HG03457 (cell line): ENCODE data around the gene SMAD7.
"Not testable (repeated sequence)": the region's sequence is repeated elsewhere in the genome, so short reads cannot be mapped to it uniquely, and the experiment has no call there.

ENCODE experiments used
- ATAC-seq: cut with Tn5 transposase; IDR thresholded peaks from one replicate; pipeline ENCODE4 v1.9.1; 2021; ENCODE audit warnings: moderate number of reproducible peaks; ENCODE audit not compliant: unreplicated experiment

Gene SMAD7

GRCh38 chr18:48884306-48884705 lies 66.5 kb downstream of the SMAD7 start:
- ATAC-seq = no peak

- no peak for ATAC-seq
Measured at GRCh38 chr18:48882379-48882778, 68.4 kb downstream of the SMAD7 start.

- no peak for ATAC-seq
Measured at GRCh38 chr18:48880931-48881330, 69.8 kb downstream of the SMAD7 start.

GRCh38 chr18:48879008-48879431 lies 71.7 kb downstream of the SMAD7 start:
- no peak for ATAC-seq

GRCh38 chr18:48878471-48878870 lies 72.3 kb downstream of the SMAD7 start:
- ATAC-seq = no peak

- no peak for ATAC-seq
Measured at GRCh38 chr18:48877941-48878340, 72.8 kb downstream of the SMAD7 start.

GRCh38 chr18:48876590-48876989 lies 74.2 kb downstream of the SMAD7 start:
- no peak for ATAC-seq

- ATAC-seq = no peak
Measured at GRCh38 chr18:48875942-48876511, 74.7 kb downstream of the SMAD7 start.

GRCh38 chr18:48875314-48875941 lies 75.3 kb downstream of the SMAD7 start:
- no peak for ATAC-seq

- no peak for ATAC-seq
Measured at GRCh38 chr18:48874701-48875162, 76.0 kb downstream of the SMAD7 start.

GRCh38 chr18:48874233-48874632 lies 76.5 kb downstream of the SMAD7 start:
- no peak for ATAC-seq

GRCh38 chr18:48872234-48873145 lies 78.3 kb downstream of the SMAD7 start:
- no peak for ATAC-seq

- no peak for ATAC-seq
Measured at GRCh38 chr18:48871391-48872166, 79.2 kb downstream of the SMAD7 start.

GRCh38 chr18:48870926-48871325 lies 79.8 kb downstream of the SMAD7 start:
- not testable (repeated sequence) for ATAC-seq
